Large intestine (tissue), 3 donors: ENCODE results near the gene HSPBP1. TPM values are rescaled to one million over a fixed set of nuclear protein-coding genes. Genes with fewer than 3 reads are reported as not detected.
A peak's percentile ranks its signal among the peaks of the same experiment; 100 is the strongest.

Experiments
- DNase-seq, 2 donors: peaks; one replicate each; pipeline versions ENCODE4 v3.0.0 to v3.0.0-alpha.2; 2013
- H3K27ac ChIP-seq: one replicate; pipeline ENCODE4 v1.5.1; 2013; ENCODE audit warnings: low read length
- H3K27me3 ChIP-seq: 2 replicates; pipeline ENCODE4 v1.6.1; 2013; ENCODE audit warnings: low read length; ENCODE audit not compliant: control insufficient read depth, insufficient read depth
- H3K36me3 ChIP-seq: 2 replicates; pipeline ENCODE4 v1.6.1; 2013; ENCODE audit warnings: low read length; ENCODE audit not compliant: control insufficient read depth, insufficient read depth
- H3K4me1 ChIP-seq: one replicate; pipeline ENCODE4 v1.6.1; 2013; ENCODE audit warnings: low read length; ENCODE audit not compliant: control insufficient read depth, insufficient read depth
- H3K4me3 ChIP-seq: one replicate; pipeline ENCODE4 v1.5.1; 2013; ENCODE audit warnings: low read length
- H3K9me3 ChIP-seq: one replicate; pipeline ENCODE4 v1.6.1; 2013; ENCODE audit warnings: mild to moderate bottlenecking, low read depth, low read length, moderate library complexity; ENCODE audit not compliant: control insufficient read depth
- WGBS: methylation state at CpG from one replicate; pipeline ENCODE4 v1.1.5; 2013; ENCODE audit warnings: low lambda C conversion rate; ENCODE audit not compliant: insufficient coverage; 5-methylcytosine and 5-hydroxymethylcytosine counted together
- polyA plus RNA-seq: library from polyadenylated mRNA; unstranded; fragments of 120-200 nt; gene quantifications from one replicate; pipeline ENCODE4 v1.2.1, GENCODE V29; 2013

Gene HSPBP1
- polyA plus RNA-seq, 1 donor = 29.4 TPM

DNA sequence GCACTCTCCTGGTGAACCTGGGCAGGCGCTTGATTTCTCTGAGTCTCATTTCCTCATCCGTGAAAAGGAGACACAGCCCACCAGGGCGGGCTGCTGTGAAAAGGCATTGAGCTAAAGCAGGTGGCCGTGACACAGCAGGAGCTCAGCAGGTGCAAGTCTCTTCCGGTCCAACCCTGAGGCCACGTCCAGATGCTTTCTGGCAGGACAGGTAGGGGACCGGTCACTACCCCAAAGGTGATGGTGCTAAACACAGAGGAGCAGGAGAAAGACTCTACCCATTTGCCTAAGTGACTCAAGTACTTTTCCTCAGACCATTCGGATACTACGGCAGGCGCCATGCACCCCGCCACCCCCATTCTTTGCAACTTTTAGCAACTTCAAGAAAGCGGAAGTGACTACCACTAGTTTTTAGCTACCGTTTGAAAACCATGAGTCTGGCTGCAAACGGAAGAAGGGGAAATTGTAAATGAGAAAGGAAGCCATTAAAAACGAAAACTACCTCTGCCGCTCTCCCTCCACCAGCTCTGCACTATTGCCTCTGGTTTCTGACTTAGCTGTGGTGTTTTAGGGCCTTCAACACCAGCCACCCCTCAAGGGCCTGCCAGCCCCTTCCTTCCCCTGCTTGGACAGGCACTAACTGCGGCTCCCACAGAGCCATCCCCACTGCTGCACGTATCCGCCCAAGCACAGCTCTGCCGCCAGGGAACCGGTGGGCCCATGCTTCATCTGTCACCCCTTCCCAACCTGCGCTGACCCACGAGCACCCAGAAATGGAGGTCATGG lies 25.9 kb downstream of the HSPBP1 start:
- peak overlapping the region; percentile 14 for H3K4me3 ChIP-seq
- DNase-seq = no peak
- peaks cover 28% of the 10 kb centered on the region for H3K36me3 ChIP-seq
- no peaks in the 10 kb centered on the region for H3K9me3 ChIP-seq
- H3K27me3 ChIP-seq = no peaks in the 10 kb centered on the region
- peaks cover 27% of the 10 kb centered on the region for H3K4me1 ChIP-seq
- no peak overlapping the region for H3K27ac ChIP-seq
- WGBS = 92% methylated on average over 2 of the region's 23 CpGs

DNA sequence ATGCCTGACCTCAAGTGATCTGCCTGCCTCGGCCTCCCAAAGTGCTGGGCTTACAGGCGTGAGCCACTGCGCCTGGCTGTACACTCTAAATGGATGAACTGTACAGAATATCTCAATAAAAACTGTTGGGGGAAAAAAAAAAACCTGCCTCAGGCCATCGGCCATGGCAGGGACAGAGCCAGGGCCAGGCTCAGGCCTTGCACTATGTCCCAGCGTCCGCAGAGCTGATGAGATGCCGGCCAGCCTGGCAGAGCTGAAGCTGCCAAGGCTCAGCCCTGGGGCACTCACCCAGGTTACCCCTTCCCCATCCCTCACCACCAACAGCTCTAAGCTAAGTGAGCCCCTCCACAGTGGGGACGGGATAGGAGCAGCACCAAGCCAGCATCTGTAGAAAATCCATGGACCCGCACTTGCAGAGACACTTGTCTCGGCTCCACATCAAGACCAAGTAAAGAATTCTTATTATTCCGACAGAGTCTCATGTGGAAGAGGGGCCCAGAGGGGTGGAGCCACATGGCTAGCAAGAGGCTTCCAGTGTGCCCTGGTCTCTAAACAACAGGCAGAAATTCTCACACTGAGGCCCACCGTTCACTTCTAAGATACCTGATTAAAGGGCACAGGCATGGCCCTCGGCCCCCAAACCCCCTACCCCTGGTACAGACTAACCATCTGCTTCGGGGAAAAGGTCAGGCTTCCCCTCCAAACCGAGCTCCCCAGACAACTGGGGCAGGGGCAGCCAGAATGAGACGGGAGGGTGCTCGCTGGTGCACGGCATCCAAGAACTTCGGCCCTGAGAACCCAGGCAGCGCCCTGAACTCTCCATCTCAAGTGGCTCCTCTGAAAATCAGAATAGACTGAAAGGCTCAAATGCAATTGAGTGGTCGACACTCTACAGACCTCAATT lies 26.9 kb downstream of the HSPBP1 start:
- WGBS = 100% methylated on average over 1 of the region's 21 CpGs
- no peak for DNase-seq
- H3K27me3 ChIP-seq = no peaks in the 10 kb centered on the region
- no peaks in the 10 kb centered on the region for H3K9me3 ChIP-seq
- H3K4me1 ChIP-seq = peaks cover 35% of the 10 kb centered on the region
- no peak overlapping the region for H3K4me3 ChIP-seq
- peaks cover 32% of the 10 kb centered on the region for H3K36me3 ChIP-seq
- H3K27ac ChIP-seq = no peak overlapping the region

GRCh38 chr19:55251341-55252081 lies 28.4 kb downstream of the HSPBP1 start:
- WGBS = no CpG with 5 or more reads among the region's 19 CpGs
- no peak for DNase-seq
- Histone ChIP-seq H3K4me3 (no peak overlapping the region), H3K27me3 (no peaks in the 10 kb centered on the region), H3K36me3 (peaks cover 41% of the 10 kb centered on the region), H3K4me1 (peaks cover 37% of the 10 kb centered on the region), H3K27ac (no peak overlapping the region), H3K9me3 (no peaks in the 10 kb centered on the region)

DNA sequence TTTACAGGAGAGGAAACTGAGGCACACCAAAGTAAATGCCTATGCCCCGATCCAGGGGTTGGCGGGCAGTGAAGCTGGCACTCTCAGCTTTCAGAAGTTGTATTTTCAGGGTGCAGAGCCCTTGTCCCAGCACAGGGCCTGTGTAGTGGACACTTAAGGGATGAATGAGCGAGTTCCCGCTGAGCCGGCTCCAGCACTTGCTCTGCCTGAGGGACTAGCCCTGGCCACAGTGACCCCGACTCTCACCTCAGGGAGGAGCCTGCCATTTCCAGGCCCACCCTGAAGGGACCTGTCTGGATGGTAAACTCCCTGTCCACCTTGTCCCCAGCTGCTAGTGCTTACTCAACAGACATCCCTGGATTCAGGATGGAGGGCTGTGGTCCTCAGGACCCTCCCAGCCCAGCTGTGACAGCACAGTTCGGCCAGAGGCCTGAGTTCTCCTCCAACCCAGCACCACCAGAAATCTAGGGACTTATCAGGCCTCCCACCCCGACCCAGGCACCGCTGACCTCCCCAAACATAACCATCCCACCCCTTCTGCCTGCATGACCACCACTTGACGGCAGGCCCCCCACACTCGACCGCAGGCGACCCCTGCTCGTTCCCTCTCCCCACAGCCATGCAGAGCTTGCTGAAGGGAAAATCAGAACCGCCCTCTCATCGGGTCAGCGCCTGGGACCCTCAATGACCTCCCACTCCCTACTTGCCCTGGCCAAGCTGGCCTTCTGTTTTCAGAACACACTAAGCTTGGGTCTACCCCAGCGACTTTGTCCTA lies 29.5 kb downstream of the HSPBP1 start:
- peaks cover 50% of the 10 kb centered on the region for H3K36me3 ChIP-seq
- no peaks in the 10 kb centered on the region for H3K27me3 ChIP-seq
- peaks cover 27% of the 10 kb centered on the region for H3K4me1 ChIP-seq
- H3K9me3 ChIP-seq = no peaks in the 10 kb centered on the region
- H3K27ac ChIP-seq = no peak overlapping the region
- no peak overlapping the region for H3K4me3 ChIP-seq
- no CpG with 5 or more reads among the region's 18 CpGs for WGBS
- DNase-seq = no peak

GRCh38 chr19:55249841-55250240 lies 30.1 kb downstream of the HSPBP1 start:
- peaks cover 24% of the 10 kb centered on the region for H3K4me1 ChIP-seq

DNA sequence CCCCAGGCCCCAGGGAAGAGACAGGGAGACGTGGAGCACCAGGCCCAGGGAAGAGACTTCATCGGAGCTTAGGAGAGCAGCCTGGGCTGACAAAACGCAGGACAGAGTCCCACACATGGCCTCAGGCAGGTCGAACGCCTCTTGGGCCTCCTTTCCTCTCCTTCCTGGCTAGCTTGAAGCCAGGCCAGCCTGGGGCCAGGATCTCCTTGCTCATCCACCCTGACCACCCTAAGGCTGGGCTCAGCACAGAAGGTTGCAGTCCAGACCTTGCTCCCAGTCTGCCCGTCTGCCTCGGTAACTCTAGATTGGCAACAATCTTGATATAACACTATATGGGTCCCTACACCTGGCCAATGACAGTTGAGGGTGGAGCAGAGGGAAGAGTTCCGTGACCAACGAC lies 31.2 kb downstream of the HSPBP1 start:
- Histone ChIP-seq H3K27me3 (no peaks in the 10 kb centered on the region), H3K27ac (no peak overlapping the region), H3K36me3 (peaks cover 56% of the 10 kb centered on the region), H3K4me1 (peaks cover 20% of the 10 kb centered on the region), H3K4me3 (no peak overlapping the region), H3K9me3 (no peaks in the 10 kb centered on the region)
- no CpG with 5 or more reads among the region's 9 CpGs for WGBS
- DNase-seq = no peak

More at GRCh38 chr19:55249841-55250240, 30.1 kb downstream of the HSPBP1 start:
- no peak overlapping the region for H3K27ac ChIP-seq
- no peaks in the 10 kb centered on the region for H3K27me3 ChIP-seq
- no CpG with 5 or more reads among the region's 11 CpGs for WGBS
- H3K4me3 ChIP-seq = no peak overlapping the region
- DNase-seq = no peak
- H3K9me3 ChIP-seq = no peaks in the 10 kb centered on the region
- H3K36me3 ChIP-seq = peaks cover 54% of the 10 kb centered on the region

DNA sequence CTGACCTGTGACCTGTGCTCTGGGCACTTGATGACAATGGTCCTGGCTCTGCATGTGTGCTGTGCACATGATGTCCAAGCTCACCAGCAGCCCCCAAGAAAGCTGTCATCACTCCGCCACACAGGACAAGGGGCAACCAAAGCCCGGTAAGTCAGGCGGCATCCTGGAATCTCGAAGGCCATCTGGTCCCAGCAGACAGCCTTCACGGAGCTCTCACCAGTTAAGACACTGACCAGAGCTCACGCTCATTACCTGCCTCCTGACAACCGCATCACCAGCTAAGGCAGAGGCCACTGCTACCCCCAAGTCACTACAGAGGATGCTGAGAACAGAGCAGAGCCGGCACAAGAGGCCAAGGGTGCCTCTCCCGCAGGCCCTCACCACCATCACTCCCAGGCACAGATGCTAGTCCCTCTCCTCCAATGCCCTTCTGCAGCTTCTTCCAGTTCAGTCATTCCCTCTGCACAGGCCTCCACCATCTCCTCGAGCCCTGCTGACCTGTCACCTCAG lies 31.7 kb downstream of the HSPBP1 start:
- Histone ChIP-seq H3K36me3 (peaks cover 55% of the 10 kb centered on the region), H3K27ac (peak overlapping the region; percentile 51), H3K9me3 (no peaks in the 10 kb centered on the region), H3K27me3 (no peaks in the 10 kb centered on the region), H3K4me1 (peaks cover 20% of the 10 kb centered on the region), H3K4me3 (no peak overlapping the region)
- DNase-seq = no peak
- WGBS = no CpG with 5 or more reads among the region's 10 CpGs

GRCh38 chr19:55247621-55248099 lies 32.2 kb downstream of the HSPBP1 start:
- Histone ChIP-seq H3K36me3 (peaks cover 53% of the 10 kb centered on the region), H3K9me3 (no peaks in the 10 kb centered on the region), H3K27ac (peak overlapping the region; percentile 51), H3K27me3 (no peaks in the 10 kb centered on the region), H3K4me1 (peaks cover 20% of the 10 kb centered on the region), H3K4me3 (no peak overlapping the region)
- WGBS = no CpG with 5 or more reads among the region's 10 CpGs
- DNase-seq = peak; percentile 36 to 64
